HCT116 (cell line): ENCODE measurements around the gene FXYD1.

Experiments used
- CEBPB ChIP-seq: IDR thresholded peaks from 2 replicates; pipeline ENCODE4 v1.6.1; 2012; ENCODE audit warnings: low read depth
- EGR1 ChIP-seq: IDR thresholded peaks from 2 replicates; pipeline ENCODE4 v1.6.1; 2012; ENCODE audit warnings: low read depth
- EZH2 ChIP-seq: fragments of 200-600 bp; sonication (generic); IDR thresholded peaks from 2 replicates; pipeline ENCODE4 v1.6.1; 2017; ENCODE audit warnings: antibody characterized with exemption, mixed run types
- JUND ChIP-seq: IDR thresholded peaks from 2 replicates; pipeline ENCODE4 v1.6.1; 2012
- POLR2A ChIP-seq: IDR thresholded peaks from 2 replicates; pipeline ENCODE4 v1.7.0; 2011; ENCODE audit warnings: borderline replicate concordance; ENCODE audit not compliant: insufficient read depth, insufficient read length; ENCODE audit errors: extremely low read depth
- POLR2AphosphoS5 ChIP-seq: IDR thresholded peaks from 2 replicates; pipeline ENCODE4 v1.6.1; 2011; ENCODE audit warnings: mild to moderate bottlenecking, low read depth, low read length, moderate library complexity
- RAD21 ChIP-seq: IDR thresholded peaks from 2 replicates; pipeline ENCODE4 v1.6.1; 2012; ENCODE audit warnings: low read depth, mild to moderate bottlenecking
- TCF7L2 ChIP-seq: IDR thresholded peaks from 2 replicates; pipeline ENCODE4 v1.7.0; 2011; ENCODE audit warnings: borderline replicate concordance, inconsistent platforms; ENCODE audit not compliant: insufficient read depth, insufficient read length; ENCODE audit errors: extremely low read depth
- YY1 ChIP-seq: IDR thresholded peaks from 2 replicates; pipeline ENCODE4 v1.6.1; 2011; ENCODE audit warnings: low read length, low read depth, moderate library complexity, mild to moderate bottlenecking; ENCODE audit not compliant: insufficient replicate concordance; ENCODE audit errors: extremely low read depth
- ZNF274 ChIP-seq: fragments of 200-500 bp; sonication (Bioruptor generic); IDR thresholded peaks from 2 replicates; pipeline ENCODE4 v1.6.1; 2014; ENCODE audit warnings: mild to moderate bottlenecking, low read depth, low read length, inconsistent platforms
- TF ChIP-seq, protein P1 (sequence below): IDR thresholded peaks from 2 replicates; pipeline ENCODE4 v1.6.1; 2012
- TF ChIP-seq, protein P2 (sequence below), 3 experiments: fragments of 200-600 bp in 1 of 3; sonication (generic) in 1 of 3; IDR thresholded peaks in 2 of 3; conservative IDR thresholded peaks in 1 of 3; 2 replicates each; pipeline ENCODE4 v1.5.1; 2012 to 2017; ENCODE audit warnings: low read depth in 2 of 3, low read length in 2 of 3, antibody characterized with exemption in 1 of 3, borderline replicate concordance in 1 of 3, control low read depth in 1 of 3, mild to moderate bottlenecking in 1 of 3, mixed read lengths in 1 of 3, mixed run types in 1 of 3, moderate library complexity in 1 of 3; ENCODE audit not compliant: insufficient read depth in 1 of 3

DNA sequence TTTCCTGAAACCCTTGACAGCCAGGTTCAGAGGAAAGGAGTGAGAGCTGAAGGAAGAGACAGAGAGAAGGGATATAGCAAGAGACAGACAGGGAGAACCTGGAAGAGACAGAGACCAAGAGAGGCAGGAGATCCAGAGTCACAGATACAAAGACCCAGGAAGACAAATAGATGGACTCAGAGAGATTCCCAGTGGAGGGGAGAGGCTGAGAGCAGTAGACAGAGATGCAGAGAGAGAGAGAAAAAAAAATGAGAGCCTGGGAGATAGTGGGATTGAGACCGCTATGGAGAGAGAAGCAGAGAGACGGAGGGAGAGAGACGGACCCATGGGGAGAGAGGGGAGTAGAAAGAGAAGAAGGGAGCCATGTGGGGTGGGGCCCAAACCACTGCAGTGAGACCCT, 5.2 kb downstream of the FXYD1 start:
- TF ChIP-seq JUND (no peak), EGR1 (no peak), RAD21 (no peak), CEBPB (no peak), YY1 (no peak), EZH2 (no peak), POLR2A (no peak), ZNF274 (no peak), TCF7L2 (no peak), POLR2AphosphoS5 (no peak)
- TF ChIP-seq, protein P1, sequence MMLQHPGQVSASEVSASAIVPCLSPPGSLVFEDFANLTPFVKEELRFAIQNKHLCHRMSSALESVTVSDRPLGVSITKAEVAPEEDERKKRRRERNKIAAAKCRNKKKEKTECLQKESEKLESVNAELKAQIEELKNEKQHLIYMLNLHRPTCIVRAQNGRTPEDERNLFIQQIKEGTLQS: no peak
- TF ChIP-seq, protein P2, sequence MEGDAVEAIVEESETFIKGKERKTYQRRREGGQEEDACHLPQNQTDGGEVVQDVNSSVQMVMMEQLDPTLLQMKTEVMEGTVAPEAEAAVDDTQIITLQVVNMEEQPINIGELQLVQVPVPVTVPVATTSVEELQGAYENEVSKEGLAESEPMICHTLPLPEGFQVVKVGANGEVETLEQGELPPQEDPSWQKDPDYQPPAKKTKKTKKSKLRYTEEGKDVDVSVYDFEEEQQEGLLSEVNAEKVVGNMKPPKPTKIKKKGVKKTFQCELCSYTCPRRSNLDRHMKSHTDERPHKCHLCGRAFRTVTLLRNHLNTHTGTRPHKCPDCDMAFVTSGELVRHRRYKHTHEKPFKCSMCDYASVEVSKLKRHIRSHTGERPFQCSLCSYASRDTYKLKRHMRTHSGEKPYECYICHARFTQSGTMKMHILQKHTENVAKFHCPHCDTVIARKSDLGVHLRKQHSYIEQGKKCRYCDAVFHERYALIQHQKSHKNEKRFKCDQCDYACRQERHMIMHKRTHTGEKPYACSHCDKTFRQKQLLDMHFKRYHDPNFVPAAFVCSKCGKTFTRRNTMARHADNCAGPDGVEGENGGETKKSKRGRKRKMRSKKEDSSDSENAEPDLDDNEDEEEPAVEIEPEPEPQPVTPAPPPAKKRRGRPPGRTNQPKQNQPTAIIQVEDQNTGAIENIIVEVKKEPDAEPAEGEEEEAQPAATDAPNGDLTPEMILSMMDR (IDR thresholded peaks at IDR 0.05 in 2 of 3, conservative IDR thresholded peaks at IDR 0.05 in 1 of 3; ENCODE audit: borderline replicate concordance in 1 of 3, insufficient read depth in 1 of 3, low read depth in 2 of 3, low read length in 2 of 3): no peak
